ENCODE data around the gene BMAL1. TPM values are rescaled to one million over a fixed set of nuclear protein-coding genes. Genes with fewer than 3 reads are reported as not detected.

BMAL1 gene
- total and polyA plus RNA-seq, 7 donors = 10.8 to 41.5 (median 27.7) TPM

GRCh38 chr11:13421561-13421960 lies 144.0 kb downstream of the BMAL1 start:
- no peaks in the 10 kb centered on the region for H3K9me3 ChIP-seq
- intact Hi-C loops (cut with DNase I) = no loop called here
- WGBS, 2 donors = 92 to 97% methylated on average over 6 of the region's 6 CpGs

GRCh38 chr11:13423372-13423771 lies 145.8 kb downstream of the BMAL1 start:
- H3K27ac ChIP-seq = no peak overlapping the region
- no peak for TF ChIP-seq POLR2AphosphoS5 (IDR thresholded peaks at IDR 0.05)
- TF ChIP-seq POLR2A (IDR thresholded peaks at IDR 0.05) = no peak
- no peak for TF ChIP-seq CTCF (IDR thresholded peaks at IDR 0.05)
- TF ChIP-seq EP300 (IDR thresholded peaks at IDR 0.05) = no peak
- H3K4me1 ChIP-seq = peaks cover 0 to 19% (median 0%) of the 10 kb centered on the region in 4 donors
- DNase-seq = no peak
- H3K27me3 ChIP-seq = no peaks in the 10 kb centered on the region
- intact Hi-C loops (cut with DNase I) = no loop called here
- peaks cover 0 to 11% (median 0%) of the 10 kb centered on the region in 4 donors for H3K36me3 ChIP-seq
- no peaks in the 10 kb centered on the region for H3K9me3 ChIP-seq
- H3K4me3 ChIP-seq = no peak overlapping the region
- 38 to 84% methylated on average over 6 of the region's 6 CpGs for WGBS, 2 donors

More at GRCh38 chr11:13421561-13421960, 144.0 kb downstream of the BMAL1 start:
- Histone ChIP-seq H3K4me3 (no peak overlapping the region), H3K4me1 (peaks cover 0 to 19% (median 0%) of the 10 kb centered on the region in 4 donors), H3K36me3 (peaks cover 0 to 23% (median 4%) of the 10 kb centered on the region in 4 donors), H3K27ac (no peak overlapping the region), H3K27me3 (no peaks in the 10 kb centered on the region)
- TF ChIP-seq EP300 (IDR thresholded peaks at IDR 0.05) = no peak
- no peak for TF ChIP-seq POLR2AphosphoS5 (IDR thresholded peaks at IDR 0.05)
- TF ChIP-seq POLR2A (IDR thresholded peaks at IDR 0.05) = no peak
- TF ChIP-seq CTCF (IDR thresholded peaks at IDR 0.05) = no peak
- no peak for DNase-seq

GRCh38 chr11:13427440-13427839 lies 149.8 kb downstream of the BMAL1 start:
- TF ChIP-seq POLR2AphosphoS5 (IDR thresholded peaks at IDR 0.05) (no peak), POLR2A (IDR thresholded peaks at IDR 0.05) (no peak), EP300 (IDR thresholded peaks at IDR 0.05) (no peak)
- no peaks in the 10 kb centered on the region for H3K9me3 ChIP-seq
- no peaks in the 10 kb centered on the region for H3K36me3 ChIP-seq
- peaks cover 0 to 19% (median 0%) of the 10 kb centered on the region in 4 donors for H3K4me1 ChIP-seq
- intact Hi-C loops (cut with DNase I) = no loop called here
- H3K27ac ChIP-seq = no peak overlapping the region
- H3K4me3 ChIP-seq = no peak overlapping the region
- no peaks in the 10 kb centered on the region for H3K27me3 ChIP-seq
- no peak for DNase-seq

GRCh38 chr11:13429288-13429687 lies 151.7 kb downstream of the BMAL1 start:
- intact Hi-C loops (cut with DNase I) = no loop called here
- TF ChIP-seq CTCF (IDR thresholded peaks at IDR 0.05) = no peak
- WGBS, 2 donors = 95 to 99% methylated on average over 1 of the region's 1 CpG

DNA sequence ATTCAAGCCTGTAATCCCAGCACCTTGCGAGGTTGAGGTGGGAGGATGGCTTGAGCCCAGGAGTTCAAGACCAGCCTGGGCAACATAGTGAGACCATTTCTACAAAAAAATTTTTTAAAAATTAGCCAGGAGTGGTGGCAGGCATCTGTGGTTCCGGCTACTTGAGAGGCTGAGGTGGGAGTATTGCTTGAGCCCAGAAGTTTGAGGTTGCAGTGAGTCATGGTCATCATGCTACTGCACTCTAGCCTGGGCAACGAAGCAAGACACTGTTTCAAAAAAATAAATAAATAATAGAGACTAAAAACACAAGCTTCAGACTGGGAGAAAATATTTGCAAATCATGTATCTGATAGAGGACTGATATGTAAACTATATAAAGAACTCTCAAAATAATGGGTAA lies 152.2 kb downstream of the BMAL1 start:
- H3K9me3 ChIP-seq = no peaks in the 10 kb centered on the region
- 95 to 98% methylated on average over 3 of the region's 3 CpGs for WGBS, 2 donors
- peaks cover 0 to 2% (median 0%) of the 10 kb centered on the region in 4 donors for H3K4me1 ChIP-seq
- TF ChIP-seq CTCF (IDR thresholded peaks at IDR 0.05) (no peak), POLR2AphosphoS5 (IDR thresholded peaks at IDR 0.05) (no peak), EP300 (IDR thresholded peaks at IDR 0.05) (no peak), POLR2A (IDR thresholded peaks at IDR 0.05) (no peak)
- no peak overlapping the region for H3K27ac ChIP-seq
- intact Hi-C loops (cut with DNase I) = no loop called here
- DNase-seq = no peak
- H3K36me3 ChIP-seq = no peaks in the 10 kb centered on the region
- no peak overlapping the region for H3K4me3 ChIP-seq
- H3K27me3 ChIP-seq = no peaks in the 10 kb centered on the region

More at GRCh38 chr11:13429288-13429687, 151.7 kb downstream of the BMAL1 start:
- Histone ChIP-seq H3K4me1 (peaks cover 0 to 7% (median 0%) of the 10 kb centered on the region in 4 donors), H3K9me3 (no peaks in the 10 kb centered on the region), H3K27ac (no peak overlapping the region), H3K27me3 (no peaks in the 10 kb centered on the region), H3K36me3 (no peaks in the 10 kb centered on the region), H3K4me3 (no peak overlapping the region)
- no peak for DNase-seq

Data from sigmoid colon (tissue), 7 donors.